SK-N-SH (cell line): ENCODE data around the gene PLCH1.

Experiments used
- CHD2 ChIP-seq: fragments of 150-350 bp; IDR thresholded peaks from 2 replicates; pipeline ENCODE4 v1.6.1; 2018; ENCODE audit warnings: low read length; ENCODE audit not compliant: partially characterized antibody
- CTCF ChIP-seq: fragments of 200-600 bp; sonication (generic); IDR thresholded peaks from 2 replicates; pipeline ENCODE4 v1.6.1; 2017; ENCODE audit warnings: antibody characterized with exemption, mild to moderate bottlenecking, moderate library complexity
- FOXM1 ChIP-seq: IDR thresholded peaks from 2 replicates; pipeline ENCODE4 v1.4.0; 2012; ENCODE audit warnings: low read depth, mild to moderate bottlenecking
- JUND ChIP-seq: IDR thresholded peaks from 2 replicates; pipeline ENCODE4 v1.4.0; 2012
- PBX3 ChIP-seq: IDR thresholded peaks from 2 replicates; pipeline ENCODE4; 2012
- POLR2AphosphoS5 ChIP-seq: IDR thresholded peaks from 2 replicates; pipeline ENCODE4 v1.6.1; 2012; ENCODE audit warnings: low read depth, low read length
- RAD21 ChIP-seq: IDR thresholded peaks from 2 replicates; pipeline ENCODE4 v1.6.1; 2012; ENCODE audit warnings: mild to moderate bottlenecking, low read length
- SMC3 ChIP-seq: IDR thresholded peaks from 2 replicates; pipeline ENCODE4 v1.6.1; 2012; ENCODE audit warnings: low read depth, low read length, improper control_type of control experiment
- YY1 ChIP-seq: IDR thresholded peaks from 2 replicates; pipeline ENCODE4 v1.4.0; 2012; ENCODE audit warnings: low read depth, mild to moderate bottlenecking

- TF ChIP-seq POLR2AphosphoS5: no peak
- TF ChIP-seq CHD2: no peak
- TF ChIP-seq YY1: no peak
- no peak for TF ChIP-seq PBX3
- no peak for TF ChIP-seq CTCF
- no peak for TF ChIP-seq JUND
- TF ChIP-seq FOXM1: no peak
- no peak for TF ChIP-seq RAD21
- no peak for TF ChIP-seq SMC3
These were observed 287.3 kb downstream of the PLCH1 start for GRCh38 chr3:155457591-155457990.
